Stimulated activated CD4-positive, alpha-beta T cell treated with anti-CD3 and anti-CD28 coated beads, Interleukin-15, amount 100 ng/mL, for 24 hours (primary cell): ENCODE measurements around the gene CRYBA2.

Source experiments
- DNase-seq: peaks from one replicate; pipeline ENCODE4 v3.0.0-alpha.2; 2020

Gene CRYBA2

DNA sequence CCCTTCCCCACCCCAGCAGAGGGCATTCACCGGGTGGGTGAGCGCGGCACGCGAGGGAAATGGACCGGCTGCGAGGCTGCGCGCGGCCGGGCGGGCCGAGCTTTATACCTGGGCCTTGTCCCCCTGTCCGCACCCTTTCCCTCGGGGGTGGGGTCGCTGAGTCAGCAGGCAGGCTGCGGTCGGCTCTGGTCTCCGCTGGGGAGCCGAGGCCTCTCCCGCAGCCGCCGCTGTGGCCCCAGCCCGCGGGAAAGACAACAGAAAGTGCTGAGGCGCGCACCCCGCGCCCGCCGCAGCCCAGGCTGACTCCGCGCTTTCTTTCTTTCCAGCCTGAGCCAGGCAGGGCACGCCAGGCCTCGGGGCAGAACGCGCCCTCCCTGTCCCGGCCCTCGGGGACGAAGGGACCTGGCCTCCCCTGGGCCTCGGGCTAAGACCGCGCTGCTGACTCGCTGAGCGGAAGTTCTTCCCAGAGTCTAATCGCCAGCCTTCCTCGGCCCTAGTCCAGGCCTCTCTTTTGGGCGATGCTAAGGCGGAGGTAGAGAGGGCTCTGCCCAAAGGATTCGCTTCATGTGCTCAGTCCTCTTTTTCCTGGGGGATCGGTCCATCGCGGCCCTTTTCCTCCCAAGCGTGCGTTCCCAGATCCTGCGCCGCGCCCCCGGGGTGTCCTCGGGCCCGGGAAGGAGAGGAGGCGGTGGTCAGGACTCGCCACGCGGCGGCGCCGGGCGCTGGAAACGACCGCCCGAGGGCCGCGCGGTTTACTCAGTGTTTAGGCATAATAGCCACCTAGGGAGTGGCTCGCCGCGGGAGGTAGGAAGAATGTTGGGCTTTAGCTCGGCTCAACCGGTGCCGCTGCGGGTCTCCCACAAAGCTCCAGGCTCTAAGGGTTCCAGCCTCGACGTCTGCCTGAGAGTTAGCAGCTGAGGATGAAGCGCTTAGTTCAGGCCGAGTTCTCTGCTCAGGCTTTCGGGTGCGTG, at the start of gene CRYBA2:
Gene CRYBA2 (minus strand): TSS at position 78 of the 971 bp plus-strand sequence. CDS start 246 bp downstream, outside the sequence.
- peak; percentile 49 for DNase-seq

DNA sequence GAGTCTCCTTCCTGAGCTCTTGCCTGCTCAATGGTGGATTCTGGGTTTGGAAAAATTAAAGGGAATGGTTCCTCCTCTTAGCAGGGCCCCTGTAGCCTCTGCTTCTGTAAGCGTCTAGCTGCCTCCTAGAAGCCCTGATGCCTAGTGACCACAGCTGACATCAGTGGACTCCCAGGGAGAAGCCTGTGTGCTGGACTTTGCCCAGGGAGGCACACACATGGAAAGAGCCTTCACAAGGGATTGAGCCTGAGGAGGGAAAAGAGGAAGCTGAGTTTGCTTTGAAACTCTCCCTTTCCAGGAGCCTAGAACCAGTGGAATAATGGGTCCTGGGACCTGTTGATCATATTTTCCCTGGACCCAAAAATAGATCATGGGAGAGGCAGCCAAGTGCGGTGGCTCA, 49.5 kb upstream of the CRYBA2 start:
- no peak for DNase-seq

DNA sequence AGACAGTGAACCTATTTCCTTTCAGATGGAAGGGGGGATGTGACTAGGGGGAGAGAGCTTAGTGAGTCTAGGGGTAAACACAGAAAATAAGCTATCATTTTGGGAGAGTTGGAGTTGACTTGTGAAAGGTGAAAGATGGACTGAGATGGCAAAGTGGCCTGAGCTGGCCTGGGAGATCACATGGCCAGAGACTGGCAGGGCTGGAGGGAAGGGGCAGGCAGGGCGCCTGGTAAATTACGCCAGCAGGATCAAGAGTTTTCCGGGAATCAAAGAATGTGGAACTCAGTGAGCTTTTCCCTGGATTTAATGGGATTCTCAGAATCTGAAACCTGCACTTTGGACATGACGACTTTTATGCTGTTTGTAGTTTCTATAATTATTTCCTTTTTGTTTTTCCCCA, 48.9 kb upstream of the CRYBA2 start:
- no peak for DNase-seq

DNA sequence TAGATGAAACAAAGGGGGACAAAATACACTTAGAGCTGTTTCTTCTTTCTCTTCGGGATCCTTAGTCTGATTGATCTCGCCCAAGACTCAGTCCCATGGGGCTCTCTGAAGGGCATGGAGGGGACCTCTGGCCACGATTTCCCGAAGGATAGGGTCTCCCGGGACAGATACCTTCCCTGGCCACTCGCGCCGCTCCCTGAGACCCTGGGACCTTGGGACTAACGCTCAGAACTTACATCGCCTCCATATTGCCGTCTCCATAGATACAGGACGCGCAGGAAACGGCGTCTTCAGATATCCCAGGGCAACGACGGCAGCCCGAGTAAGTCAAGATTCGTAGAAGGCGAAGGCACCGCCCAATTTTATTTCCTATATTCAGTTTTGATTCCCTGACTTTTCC, 48.0 kb upstream of the CRYBA2 start, which contains the start of gene CFAP65:
Gene CFAP65 (minus strand): TSS at position 265 of the 400 bp plus-strand sequence. CDS start 2,468 bp downstream, outside the sequence.
- DNase-seq: peak; percentile 57

DNA sequence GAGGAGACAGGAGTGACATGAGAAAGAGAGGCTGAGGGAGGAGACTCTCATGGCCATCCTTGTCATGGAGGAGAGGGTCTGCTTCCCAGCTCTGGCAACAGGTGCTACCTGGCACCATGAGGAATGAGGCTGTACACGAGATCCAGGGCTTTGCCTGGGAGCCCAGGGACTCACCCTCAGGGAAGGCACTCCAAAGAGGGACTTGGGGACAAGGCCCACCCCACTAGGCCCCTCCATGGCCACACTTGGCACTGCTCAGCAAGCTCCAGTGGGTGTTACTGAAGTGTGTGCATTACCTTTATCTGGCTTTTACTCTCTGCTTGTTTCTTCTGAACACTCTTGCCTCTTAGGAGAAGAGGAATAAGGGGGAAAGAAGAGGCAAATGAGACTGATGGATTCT, 45.4 kb upstream of the CRYBA2 start:
- DNase-seq: no peak

GRCh38 chr2:219037783-219038499, 44.7 kb upstream of the CRYBA2 start:
- no peak for DNase-seq

GRCh38 chr2:219035942-219036341, 42.7 kb upstream of the CRYBA2 start:
- no peak for DNase-seq

DNA sequence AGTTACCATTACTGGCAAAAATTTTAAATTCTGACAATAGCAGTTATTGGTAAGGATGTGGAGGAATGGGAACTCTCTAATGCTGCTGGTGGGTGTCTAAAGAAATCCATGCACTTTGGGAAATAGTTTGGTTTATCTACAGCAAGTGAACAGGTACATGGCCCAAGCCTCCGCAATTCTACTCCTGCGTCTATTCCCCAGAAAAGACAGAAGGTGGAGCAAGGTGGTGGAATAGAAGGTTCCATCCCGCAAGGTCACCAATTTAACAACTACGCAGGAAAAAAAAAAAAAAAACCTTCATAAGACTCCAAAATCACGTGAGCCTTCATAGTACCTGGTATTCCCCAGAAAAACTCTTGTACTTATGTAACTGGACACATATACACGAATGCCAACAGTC, 41.6 kb upstream of the CRYBA2 start:
- no peak for DNase-seq

DNA sequence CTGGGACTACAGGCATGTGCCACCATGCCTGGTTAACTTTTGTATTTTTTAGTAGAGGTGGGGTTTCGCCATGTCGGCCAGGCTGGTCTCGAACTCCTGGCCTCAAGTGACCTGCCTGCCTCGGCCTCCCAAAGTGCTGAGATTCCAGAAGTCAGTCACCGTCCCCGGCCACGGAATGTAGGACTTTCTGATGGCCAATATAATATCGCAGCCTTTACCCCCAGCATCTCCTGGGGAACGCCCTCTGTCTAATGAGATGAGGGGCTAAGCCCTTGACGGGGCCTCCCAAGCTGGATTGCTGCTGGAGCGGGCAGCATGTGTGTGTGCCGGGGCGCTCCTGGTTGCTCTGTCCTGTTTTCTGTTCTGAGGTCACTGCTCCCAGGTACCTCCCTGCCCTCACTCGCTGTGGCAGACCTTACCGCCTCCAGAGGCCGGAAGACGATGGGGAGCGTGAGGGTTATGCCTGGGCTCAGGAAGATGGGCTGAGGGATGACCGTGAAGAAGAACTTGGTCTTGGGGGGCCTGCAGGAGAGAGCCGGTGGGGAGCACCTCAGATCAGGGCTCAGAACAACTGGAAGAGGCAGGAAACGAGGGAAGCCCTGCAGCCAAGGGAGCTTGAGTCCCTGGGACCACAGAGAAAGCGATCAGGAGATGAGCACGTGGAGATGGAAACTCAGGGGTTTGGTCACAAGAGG, 39.0 kb upstream of the CRYBA2 start:
- DNase-seq: no peak

DNA sequence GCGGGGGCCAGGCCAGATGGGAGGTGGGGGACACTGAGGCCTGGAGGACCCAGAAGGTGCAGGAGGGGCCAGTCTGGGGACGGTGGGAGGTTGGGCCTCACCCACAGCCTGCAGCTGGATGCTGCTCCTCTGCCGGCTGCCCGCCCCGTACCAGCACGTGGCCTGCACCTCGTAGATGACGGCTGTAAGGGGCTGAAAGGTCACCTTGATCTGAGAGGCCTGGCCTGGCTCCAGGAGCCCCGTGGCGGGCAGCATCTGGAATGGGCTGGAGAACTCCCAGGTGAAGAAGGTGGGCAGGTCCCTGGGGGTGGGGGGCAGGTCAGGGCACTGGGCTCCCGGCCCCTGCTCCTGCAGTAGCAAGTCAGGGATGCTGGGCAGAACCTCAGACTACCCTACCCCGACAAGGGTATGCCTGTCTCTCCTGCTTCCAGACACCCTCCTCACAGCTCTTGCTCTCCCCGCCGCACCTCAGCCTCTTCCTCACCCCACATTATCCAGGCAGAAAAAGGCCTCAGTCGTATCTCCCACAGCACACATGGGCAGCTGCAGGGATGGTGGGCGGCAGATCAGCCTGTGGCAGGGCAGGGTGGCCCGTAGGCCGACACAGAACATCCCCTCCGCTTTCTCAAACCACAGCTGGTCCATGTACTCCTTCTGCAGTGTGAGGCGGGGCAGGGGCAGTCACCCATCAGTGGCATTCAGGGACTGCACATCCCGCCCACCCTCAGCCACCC, 38.0 kb upstream of the CRYBA2 start:
- no peak for DNase-seq

DNA sequence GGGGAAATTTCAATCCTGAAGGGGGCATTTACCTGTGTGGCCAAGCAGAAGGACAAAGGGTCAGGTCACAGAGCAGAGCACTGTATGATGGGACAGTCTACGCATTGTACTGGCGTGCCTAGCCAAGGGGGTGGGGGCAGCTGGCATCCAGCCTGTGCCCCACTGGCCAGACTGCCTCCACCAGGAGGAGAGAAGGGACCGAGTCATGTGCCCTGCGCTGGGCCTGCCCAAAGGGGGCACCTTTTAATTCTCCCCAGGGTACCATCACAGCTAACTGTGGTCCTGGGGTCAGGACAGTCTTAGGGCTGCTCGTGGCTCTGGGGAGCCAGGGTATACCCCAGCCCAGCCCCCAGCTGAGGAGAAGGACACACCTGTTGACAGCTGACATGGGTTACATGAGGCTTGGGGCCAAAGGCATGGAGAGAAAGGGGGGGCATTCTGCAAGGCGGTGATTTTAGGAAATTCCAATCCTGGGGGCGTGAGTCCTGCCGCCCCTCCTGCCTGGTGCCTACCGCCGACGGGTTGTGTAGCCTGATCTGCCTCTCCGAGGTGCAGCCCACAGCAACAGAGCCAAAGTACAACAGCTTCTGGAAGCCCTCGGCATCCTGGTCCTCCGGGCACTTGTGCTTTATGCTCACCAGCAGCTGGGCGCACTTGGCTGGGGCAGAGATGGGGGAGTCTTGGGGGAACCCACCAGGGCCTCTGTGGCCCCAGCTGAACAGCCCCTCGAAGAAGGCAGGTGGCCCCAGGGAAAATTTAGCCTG, 37.1 kb upstream of the CRYBA2 start:
- no peak for DNase-seq

- peak; percentile 83 for DNase-seq
Observed at GRCh38 chr2:219029829-219030165, 36.6 kb upstream of the CRYBA2 start.

DNA sequence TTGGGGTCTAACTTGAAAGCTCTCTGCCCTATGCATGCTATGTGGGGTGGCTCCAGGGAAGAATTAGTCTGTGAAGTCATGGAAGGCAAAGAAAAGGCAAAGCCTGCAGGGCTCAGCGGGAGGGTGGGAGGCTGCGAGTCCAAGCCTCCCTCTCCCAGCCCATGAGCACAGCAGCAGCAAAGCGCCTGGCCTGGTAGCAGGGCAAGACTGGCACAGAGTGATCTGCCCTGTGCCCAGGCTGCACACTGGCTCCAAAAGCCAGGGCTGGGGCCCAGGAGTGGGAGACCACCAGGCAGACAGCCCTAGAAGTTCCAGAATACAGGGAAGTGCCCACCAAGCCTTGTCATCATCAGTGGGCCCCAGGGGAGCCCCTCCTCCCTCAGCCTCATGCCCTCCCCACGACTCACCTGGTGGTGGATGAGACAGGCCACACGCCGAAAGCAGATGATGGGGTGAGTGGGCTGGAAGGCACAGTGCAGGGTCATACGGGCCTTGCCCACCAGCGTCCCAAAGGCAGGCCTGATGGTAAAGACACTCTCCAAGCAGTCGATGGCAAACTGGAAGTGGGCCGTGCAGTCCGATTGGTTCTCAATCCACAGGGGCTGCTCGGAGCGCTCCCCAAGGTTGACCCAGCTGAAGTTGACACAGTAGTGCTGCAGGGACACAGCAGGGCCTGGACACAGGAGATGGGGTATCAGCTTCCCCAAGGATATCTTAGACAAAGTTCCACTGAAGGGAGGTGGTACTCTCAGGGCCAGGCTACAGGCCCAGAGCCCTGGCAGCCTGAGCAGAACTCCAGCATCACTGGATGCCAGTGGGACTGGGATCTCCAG, 36.0 kb upstream of the CRYBA2 start:
- no peak for DNase-seq

DNA sequence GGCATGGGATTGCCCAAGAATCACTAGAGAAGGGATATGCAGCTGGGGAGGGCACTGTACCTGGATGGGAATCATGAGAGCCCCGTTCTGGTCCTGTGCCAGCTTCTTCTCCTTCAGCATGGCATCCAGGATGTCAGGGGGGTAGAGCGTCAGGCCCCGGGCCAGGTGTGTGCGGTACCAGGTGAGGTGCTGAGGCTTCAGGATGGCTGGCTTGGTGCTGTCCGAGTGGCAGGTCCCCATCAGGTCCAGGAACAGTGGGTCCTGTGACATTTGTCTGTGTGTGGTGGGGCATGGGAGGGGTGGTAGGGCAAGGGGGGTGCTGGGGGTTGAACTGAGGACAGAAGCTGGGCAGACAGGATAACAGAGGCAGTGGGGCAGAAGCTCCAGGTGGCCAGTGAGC, 34.9 kb upstream of the CRYBA2 start:
- DNase-seq: no peak

- DNase-seq: no peak
Observed at GRCh38 chr2:219027511-219028055, 34.4 kb upstream of the CRYBA2 start.

GRCh38 chr2:219026946-219027345, 33.7 kb upstream of the CRYBA2 start:
- DNase-seq: no peak

DNA sequence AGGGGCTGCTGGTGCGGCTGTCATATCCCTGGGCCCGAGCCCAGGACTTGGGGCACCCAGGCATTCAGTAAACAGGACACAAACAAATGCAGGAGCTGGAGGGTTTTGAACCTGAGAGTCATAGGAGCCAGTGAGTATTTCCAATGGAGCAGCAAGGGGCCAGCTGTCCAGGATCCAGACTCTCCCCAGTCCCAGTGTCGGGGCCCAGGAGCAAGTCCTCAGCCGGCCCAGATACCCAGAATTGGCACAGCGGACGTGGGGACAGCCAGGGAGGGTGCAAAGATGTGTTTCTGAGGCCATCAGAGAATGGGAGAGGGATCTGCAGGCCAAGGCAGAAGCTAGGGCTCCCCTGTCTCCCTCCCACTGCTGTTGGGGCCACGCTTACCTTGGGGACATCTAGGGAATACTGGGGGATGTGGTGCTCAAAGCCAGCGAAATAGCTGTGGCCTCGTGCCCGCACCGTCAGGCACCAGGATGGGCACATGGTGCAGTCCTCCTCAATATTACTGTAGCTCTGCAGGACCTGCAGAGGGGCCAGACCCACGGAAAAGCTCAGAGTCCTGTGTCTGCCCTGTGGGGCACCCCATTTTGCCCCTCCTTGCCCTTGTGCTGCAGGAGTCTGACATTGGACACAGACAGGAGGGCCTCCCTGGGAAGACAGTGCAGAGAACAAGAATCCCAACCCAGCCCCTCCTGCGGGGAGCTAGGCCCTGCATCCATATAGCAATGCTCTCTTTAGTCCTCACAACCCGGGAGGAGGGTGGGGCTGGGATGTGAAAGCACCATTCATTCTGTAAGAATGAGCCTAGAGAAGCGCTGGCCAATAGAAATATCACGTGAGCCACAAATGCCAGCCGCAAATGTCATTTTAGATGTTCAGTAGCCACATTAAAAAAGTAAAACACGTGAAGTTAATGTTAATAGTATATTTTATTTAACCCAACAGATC, 32.7 kb upstream of the CRYBA2 start:
- no peak for DNase-seq

GRCh38 chr2:219024059-219024458, 30.8 kb upstream of the CRYBA2 start:
- DNase-seq: no peak

DNA sequence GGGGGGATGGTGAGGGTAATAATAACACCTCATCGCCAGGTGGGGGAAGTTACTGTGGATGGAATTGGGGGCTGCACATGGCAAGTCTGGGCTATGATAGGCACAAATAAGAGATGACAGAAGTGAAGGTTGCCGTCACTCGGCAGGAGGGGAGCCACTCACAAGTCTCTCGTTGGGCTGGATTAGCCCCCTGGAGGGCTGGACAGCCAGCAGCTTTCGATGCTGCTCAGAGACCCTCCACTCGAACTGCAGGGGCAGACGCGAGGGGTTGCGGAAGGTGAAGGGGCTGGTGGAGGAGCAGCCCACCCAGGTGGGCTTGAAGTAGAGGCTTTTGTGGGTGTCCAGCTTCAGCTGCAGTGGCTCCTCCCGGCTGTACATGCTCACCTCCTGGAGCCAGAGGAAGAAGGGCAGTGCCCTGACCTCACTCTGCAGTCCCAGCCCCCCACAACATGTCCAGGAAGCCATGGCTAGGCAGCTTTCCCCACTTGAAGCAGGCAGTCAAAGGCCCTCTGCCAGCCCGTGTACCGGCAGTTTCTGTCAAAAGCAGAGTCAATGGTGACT, 29.9 kb upstream of the CRYBA2 start:
- DNase-seq: no peak
